Umbilical cord (tissue), 2 donors: ENCODE results near the gene BCS1L. TPM values are rescaled to one million over a fixed set of nuclear protein-coding genes. Genes with fewer than 3 reads are reported as not detected.

Experiments
- DNase-seq: peaks from one replicate; pipeline ENCODE4 v3.0.0-alpha.2; 2015; ENCODE audit warnings: low spot score
- total RNA-seq: library from RNA; depleted of rRNA; stranded (reverse); fragments of >200 nt; gene quantifications from one replicate; pipeline ENCODE4 v1.2.3, GENCODE V29; 2014; ENCODE audit warnings: low replicate concordance; ENCODE audit not compliant: insufficient read depth

Gene BCS1L
- total RNA-seq, result 21.4 TPM

GRCh38 chr2:218659258-218659987 lies at the start of gene BCS1L, which contains the start of gene ZNF142:
BCS1L (plus strand) TSS chr2:218659683; CDS start chr2:218660988, 1,305 bp downstream.
ZNF142 (minus strand) TSS chr2:218659623; CDS start chr2:218656429, 3,194 bp downstream.
- peak; percentile 97 for DNase-seq

GRCh38 chr2:218615868-218616315 lies 43.6 kb upstream of the BCS1L start:
- DNase-seq, result no peak

DNA sequence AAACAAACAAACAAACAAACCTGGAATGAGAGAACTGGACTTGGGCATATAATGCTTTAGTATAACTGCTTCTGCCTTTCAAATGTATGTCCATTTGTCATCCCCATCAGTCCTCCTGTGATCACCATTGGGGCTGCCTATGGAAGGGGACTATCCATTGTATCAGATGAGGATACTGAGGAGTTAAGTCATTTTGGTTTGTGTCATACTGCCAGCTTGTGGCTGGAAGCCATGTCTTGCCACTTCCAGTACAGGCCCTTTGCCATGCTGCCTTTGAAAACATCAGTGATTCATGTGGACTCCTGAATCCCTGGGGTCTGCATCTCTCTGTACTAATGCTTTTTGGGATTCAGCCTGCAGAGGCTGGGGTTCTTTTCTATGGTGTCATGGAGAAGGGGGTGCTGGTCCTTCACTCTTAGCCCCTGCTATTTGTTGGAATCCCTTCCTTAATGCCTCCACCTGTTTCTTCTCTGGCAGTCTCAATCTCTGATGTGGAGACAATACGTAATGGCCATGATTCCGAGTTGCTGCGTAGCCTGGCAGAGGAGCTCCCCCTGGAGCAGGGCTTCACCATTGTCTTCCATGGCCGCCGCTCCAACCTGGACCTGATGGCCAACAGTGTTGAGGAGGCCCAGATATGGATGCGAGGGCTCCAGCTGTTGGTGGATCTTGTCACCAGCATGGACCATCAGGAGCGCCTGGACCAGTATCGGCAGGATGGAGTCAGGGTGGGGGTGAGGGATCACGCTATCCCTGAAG lies 41.2 kb upstream of the BCS1L start:
- DNase-seq, result no peak

DNA sequence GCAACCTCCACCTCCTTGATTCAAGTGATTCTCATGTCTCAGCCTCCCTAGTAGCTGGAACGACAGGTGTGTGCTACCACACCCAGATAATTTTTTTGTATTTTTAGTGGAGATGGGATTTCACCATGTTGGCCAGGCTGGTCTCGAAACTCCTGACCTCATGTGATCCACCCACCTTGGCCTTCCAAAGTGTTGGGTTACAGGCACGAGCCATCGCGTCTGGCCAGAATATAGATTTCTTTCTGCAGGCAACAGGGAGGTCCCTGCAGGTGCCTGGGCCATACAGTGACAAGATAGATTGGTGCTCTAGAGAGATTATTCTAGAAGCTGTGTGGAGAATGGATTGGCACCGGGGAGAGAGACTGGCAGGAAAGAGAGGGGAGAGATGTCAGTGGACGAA lies 38.5 kb upstream of the BCS1L start:
- no peak for DNase-seq

DNA sequence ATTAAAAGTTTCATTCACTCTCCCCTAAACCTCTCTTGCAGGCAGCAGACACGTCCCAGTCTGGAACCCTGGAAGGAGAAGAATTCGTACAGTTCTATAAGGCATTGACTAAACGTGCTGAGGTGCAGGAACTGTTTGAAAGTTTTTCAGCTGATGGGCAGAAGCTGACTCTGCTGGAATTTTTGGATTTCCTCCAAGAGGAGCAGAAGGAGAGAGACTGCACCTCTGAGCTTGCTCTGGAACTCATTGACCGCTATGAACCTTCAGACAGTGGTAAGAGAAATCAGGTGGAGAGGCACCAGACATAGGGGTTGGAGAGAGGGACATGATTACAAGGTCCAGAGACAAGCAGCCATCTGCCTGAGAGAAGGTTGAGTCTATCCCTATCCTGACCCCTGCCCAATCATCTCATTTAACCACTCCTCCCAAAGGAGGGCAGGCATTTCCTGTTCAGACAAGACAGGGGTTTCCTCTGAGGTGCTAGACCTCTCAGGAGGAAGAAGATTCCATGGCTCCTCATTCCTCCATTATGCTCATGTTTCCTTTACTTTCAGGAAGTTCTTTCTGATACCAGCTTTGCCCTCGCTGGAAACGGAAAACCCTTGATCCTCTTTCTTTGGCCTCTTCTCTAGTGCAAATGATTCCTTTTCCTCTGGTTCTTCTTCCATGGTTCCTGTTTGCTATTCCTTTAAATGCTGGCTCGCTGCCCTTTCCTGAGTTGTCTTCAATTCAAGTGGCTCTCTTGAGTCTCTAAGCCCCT lies 36.7 kb upstream of the BCS1L start:
- no peak for DNase-seq

- DNase-seq, result no peak
These were observed 36.1 kb upstream of the BCS1L start for GRCh38 chr2:218623366-218623705.

- no peak for DNase-seq
These were observed 33.1 kb upstream of the BCS1L start for GRCh38 chr2:218626369-218626768.

GRCh38 chr2:218627939-218628338 lies 31.5 kb upstream of the BCS1L start:
- no peak for DNase-seq

- no peak for DNase-seq
These were observed 27.6 kb upstream of the BCS1L start for GRCh38 chr2:218631837-218632236.

- no peak for DNase-seq
These were observed 23.8 kb upstream of the BCS1L start for GRCh38 chr2:218635719-218636118.

DNA sequence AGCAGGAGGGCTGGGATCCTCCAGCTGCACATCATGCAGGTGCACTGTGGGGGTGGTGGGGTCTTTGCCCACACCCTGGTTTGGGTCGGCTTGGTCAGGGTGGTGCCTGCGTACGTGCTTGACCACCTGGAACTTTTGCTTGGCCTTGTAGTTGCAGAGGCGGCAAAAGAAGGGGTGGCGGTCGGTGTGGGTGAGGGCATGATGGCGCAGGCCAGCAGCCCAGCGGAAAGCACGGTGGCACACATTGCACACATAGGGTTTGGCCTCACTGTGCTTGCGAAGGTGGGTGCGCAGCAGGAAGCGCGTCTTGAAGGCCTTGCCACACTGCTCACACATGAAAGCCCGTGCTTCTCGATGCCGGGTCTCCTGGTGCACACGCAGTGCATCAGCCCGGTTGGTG lies 21.1 kb upstream of the BCS1L start:
- no peak for DNase-seq

GRCh38 chr2:218642121-218642656 lies 17.3 kb upstream of the BCS1L start:
- DNase-seq, result no peak

GRCh38 chr2:218642786-218643185 lies 16.7 kb upstream of the BCS1L start:
- no peak for DNase-seq

DNA sequence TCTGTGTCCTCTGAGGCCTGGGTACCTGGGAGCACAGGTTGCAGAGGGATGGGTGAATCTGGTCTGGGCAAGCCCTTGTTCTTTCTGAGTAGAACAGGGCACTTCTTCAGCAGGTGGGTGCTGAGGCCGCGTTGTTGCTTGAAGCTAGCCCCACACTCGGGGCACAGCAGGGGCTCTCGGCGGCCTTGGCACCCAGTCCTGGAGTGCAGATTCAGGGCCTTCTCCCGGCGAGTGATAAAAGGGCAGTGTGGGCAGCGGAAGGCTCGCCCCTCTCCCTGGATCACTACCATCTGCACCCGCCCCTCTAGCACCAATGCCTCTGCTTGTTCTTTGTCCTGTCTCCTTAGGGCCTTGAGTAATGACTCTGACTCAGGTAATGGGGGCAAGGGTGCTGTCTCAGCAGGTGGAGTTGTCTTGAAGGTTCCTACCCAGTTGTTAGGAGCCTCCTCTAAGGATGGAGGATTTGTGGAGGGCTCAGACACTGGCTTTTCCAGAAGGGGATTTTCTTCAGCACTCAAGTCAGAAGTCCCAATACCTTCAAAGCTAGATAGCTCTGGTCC lies 15.7 kb upstream of the BCS1L start:
- DNase-seq, result no peak

GRCh38 chr2:218644721-218645120 lies 14.8 kb upstream of the BCS1L start:
- DNase-seq, result no peak

- no peak for DNase-seq
These were observed 14.4 kb upstream of the BCS1L start for GRCh38 chr2:218645126-218645525.

DNA sequence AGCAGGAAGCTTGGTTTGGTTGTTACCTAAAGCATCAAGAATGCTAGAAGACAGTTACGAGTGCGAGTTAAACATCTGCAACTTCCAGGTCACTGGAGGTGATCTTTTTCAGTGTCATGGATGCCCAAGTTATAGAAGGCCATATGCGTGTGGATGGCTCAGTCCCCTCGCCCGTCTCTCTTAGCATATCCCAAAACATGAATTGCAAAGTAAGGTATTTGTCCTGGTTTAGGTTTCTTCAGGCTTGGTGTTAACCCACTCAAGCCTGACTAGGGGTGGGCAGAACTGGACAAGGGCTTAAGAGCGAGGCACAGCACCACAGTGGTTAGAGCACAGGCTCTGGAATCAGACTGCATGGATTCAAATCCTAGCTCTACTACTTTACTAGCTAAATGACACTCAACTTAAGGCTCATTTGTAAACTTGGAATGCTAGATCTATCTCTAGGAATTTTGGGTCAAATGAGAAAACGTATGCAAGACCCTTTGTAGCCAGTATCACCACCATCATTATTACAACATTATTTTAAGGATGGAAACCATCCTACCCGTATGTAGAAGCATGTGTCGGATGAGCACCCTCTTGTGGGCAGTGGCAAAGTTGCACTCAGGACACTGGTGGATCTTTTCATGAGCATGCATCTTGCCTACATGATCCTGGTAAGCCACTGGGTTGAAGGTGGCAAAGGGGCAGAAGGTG lies 11.2 kb upstream of the BCS1L start:
- DNase-seq, result peak; percentile 53

DNA sequence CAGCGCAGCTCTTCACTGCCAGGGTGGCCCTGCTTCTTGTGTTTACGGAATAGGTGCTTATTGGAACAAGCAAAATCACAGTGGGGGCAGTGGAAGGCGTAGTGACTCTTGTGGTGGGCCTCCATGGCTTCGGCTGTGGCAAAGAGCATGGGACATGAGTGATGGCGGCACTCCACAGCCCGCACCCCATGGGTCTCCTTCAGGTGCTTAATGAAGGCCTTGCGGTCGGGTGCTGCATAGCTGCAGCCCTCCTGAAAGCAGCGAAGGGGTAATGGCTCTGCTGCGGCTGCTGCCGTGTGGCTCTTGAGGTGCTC lies 10.7 kb upstream of the BCS1L start:
- no peak for DNase-seq

- no peak for DNase-seq
These were observed 3.7 kb upstream of the BCS1L start for GRCh38 chr2:218655751-218656150.

DNA sequence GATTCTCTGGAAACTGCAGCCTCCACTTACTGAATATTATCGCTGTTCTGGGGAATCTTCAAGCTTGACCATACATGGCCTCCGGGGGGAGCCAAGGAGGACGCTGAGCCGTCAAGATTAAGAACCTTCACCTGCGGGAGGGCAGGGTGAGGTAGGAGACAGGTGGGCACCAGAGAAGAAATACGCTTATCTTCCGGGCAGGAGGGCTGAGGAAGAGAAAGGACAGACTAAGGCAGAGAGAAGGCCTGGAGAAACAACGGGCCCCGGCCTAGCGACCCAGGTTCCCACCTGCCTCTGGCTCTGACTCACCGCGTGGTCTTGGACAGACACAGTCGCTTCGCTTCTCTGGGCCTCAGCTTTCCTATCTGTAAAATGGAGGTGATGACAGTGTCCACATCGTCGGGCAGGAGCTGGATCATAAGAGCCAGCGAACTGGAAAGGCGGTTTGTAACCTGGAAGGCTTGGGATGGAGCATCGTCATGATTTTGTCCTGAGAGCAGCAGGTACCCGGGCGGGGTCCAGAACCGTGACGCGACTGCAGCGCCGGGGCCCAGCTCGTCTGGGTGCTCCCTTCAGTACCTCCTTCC lies 719 bp upstream of the BCS1L start:
- peak; percentile 27 for DNase-seq

GRCh38 chr2:218659988-218660358 lies 490 bp downstream of the BCS1L start:
- DNase-seq, result no peak
